ENCODE measurements around the gene PPFIBP2.

DNA sequence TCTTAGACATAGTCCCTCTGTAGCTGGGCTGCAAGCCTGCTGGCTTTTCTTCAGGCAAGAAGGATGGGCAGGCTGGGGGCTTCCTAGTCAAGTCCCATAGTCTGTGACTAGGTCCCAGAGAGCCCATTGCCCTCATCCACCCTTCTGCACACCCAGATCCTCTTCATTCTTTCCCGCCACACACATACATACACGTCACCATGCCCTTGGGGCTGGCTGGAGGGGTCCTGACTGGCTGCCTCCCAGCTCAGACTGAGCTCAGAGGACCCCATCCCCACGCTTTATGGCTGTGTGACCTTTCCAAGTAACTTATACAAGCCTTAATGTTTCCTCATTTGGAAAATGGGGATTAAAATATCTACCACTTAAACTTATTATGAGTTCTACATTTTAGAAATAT lies 13.5 kb upstream of the PPFIBP2 start:
- TF ChIP-seq, protein P1, sequence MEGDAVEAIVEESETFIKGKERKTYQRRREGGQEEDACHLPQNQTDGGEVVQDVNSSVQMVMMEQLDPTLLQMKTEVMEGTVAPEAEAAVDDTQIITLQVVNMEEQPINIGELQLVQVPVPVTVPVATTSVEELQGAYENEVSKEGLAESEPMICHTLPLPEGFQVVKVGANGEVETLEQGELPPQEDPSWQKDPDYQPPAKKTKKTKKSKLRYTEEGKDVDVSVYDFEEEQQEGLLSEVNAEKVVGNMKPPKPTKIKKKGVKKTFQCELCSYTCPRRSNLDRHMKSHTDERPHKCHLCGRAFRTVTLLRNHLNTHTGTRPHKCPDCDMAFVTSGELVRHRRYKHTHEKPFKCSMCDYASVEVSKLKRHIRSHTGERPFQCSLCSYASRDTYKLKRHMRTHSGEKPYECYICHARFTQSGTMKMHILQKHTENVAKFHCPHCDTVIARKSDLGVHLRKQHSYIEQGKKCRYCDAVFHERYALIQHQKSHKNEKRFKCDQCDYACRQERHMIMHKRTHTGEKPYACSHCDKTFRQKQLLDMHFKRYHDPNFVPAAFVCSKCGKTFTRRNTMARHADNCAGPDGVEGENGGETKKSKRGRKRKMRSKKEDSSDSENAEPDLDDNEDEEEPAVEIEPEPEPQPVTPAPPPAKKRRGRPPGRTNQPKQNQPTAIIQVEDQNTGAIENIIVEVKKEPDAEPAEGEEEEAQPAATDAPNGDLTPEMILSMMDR (IDR thresholded peaks at IDR 0.05): no peak
- no peak for TF ChIP-seq POLR2A (IDR thresholded peaks at IDR 0.05)

All from esophagus squamous epithelium (tissue), 4 donors.